HepG2 (cell line): ENCODE results near the gene ERV3-1. TPM values are rescaled to one million over a fixed set of nuclear protein-coding genes. Genes with fewer than 3 reads are reported as not detected.
"Not testable (repeated sequence)": the region's sequence is repeated elsewhere in the genome, so short reads cannot be mapped to it uniquely, and the experiment has no call there.

Experiments used
- ATAC-seq: fragments of 200-7000 bp; cut with Tn5 transposase; 3 replicates; pipeline ENCODE4 v1.9.1; 2020; ENCODE audit warnings: mild to moderate bottlenecking, moderate library complexity
- BruUV-seq: library from RNA; stranded (reverse); fragments of 400-500 nt; replicated peaks from 2 replicates; lab custom pipeline; 2021; lab: Mats Ljungman, UMichigan
- CTCF ChIA-PET: fragments of 300-600 bp; formaldehyde crosslinking; extraction: SDS; loops from one replicate; lab custom pipeline; 2021; ENCODE audit warnings: low total read pairs, inconsistent platforms, low intra/inter-chr PET ratio; lab: Yijun Ruan, JAX
- POLR2A ChIA-PET: fragments of 350-600 bp; sonication (Branson Sonifier 250); formaldehyde crosslinking; loops from one replicate; lab custom pipeline; 2020; ENCODE audit warnings: antibody characterized with exemption, inconsistent platforms; lab: Yijun Ruan, JAX
- DNase-seq: peaks from one replicate; pipeline ENCODE4 v3.0.0-alpha.2; 2015; ENCODE audit warnings: low spot score
- FAIRE-seq: peaks from 3 replicates; lab custom pipeline; 2011; peaks lifted over from hg19 to GRCh38; lab: Jason Lieb, UNC
- H2AFZ ChIP-seq: one replicate; pipeline ENCODE4 v1.6.1; 2011; ENCODE audit warnings: low read length, inconsistent platforms
- H3K27ac ChIP-seq: fragments of 300-600 bp; 3 replicates; pipeline ENCODE4 v1.8.0; 2011; ENCODE audit warnings: mixed run types, mild to moderate bottlenecking, mixed read lengths, low read length, inconsistent platforms; ENCODE audit not compliant: insufficient read depth; ENCODE audit errors: extremely low read length
- H3K27me3 ChIP-seq, 2 experiments: fragments of 200-600 bp in 1 of 2; 2 replicates in 1 of 2; 3 replicates in 1 of 2; pipeline versions ENCODE4 v1.6.0 to v1.8.0; 2011; ENCODE audit warnings: low read length in 2 of 2, mild to moderate bottlenecking in 2 of 2, moderate library complexity in 2 of 2, inconsistent platforms in 1 of 2; ENCODE audit not compliant: insufficient read depth in 2 of 2, control insufficient read depth in 1 of 2
- H3K36me3 ChIP-seq, 2 experiments: fragments of 200-600 bp in 1 of 2; replicated peaks in 1 of 2; 2 replicates in 1 of 2; 3 replicates in 1 of 2; pipeline versions ENCODE4 v1.5.1 to v1.8.0; 2011; ENCODE audit warnings: low read length in 2 of 2, inconsistent platforms in 1 of 2; ENCODE audit not compliant: insufficient read depth in 2 of 2, control insufficient read depth in 1 of 2
- H3K4me1 ChIP-seq: 2 replicates; pipeline ENCODE4 v1.5.1; 2012; ENCODE audit warnings: low read length, inconsistent platforms; ENCODE audit not compliant: insufficient read depth
- H3K4me2 ChIP-seq: 2 replicates; pipeline ENCODE4 v1.6.0; 2011; ENCODE audit warnings: low read depth, low read length, inconsistent platforms
- H3K4me3 ChIP-seq, 3 experiments: fragments of 200-600 bp in 1 of 3; sonication (generic), shearing (Covaris generic) in 1 of 3; replicated peaks in 1 of 3; 2 replicates each; pipeline ENCODE4 v1.5.1; 2011 to 2016; ENCODE audit warnings: low read length in 3 of 3, inconsistent platforms in 2 of 3, low read depth in 2 of 3, mild to moderate bottlenecking in 2 of 3, control low read depth in 1 of 3, mixed read lengths in 1 of 3; ENCODE audit not compliant: insufficient read depth in 1 of 3
- H3K79me2 ChIP-seq: one replicate; pipeline ENCODE4 v1.6.1; 2011; ENCODE audit warnings: low read length, inconsistent platforms; ENCODE audit not compliant: insufficient read depth
- H3K9ac ChIP-seq: 2 replicates; pipeline ENCODE4 v1.6.0; 2011; ENCODE audit warnings: mild to moderate bottlenecking, low read depth, low read length, inconsistent platforms; ENCODE audit not compliant: insufficient read depth
- H3K9me3 ChIP-seq: 2 replicates; pipeline ENCODE4 v1.5.1; 2012; ENCODE audit warnings: mild to moderate bottlenecking, low read length
- H4K20me1 ChIP-seq: 2 replicates; pipeline ENCODE4 v1.6.0; 2011; ENCODE audit warnings: inconsistent platforms, mild to moderate bottlenecking, low read length, moderate library complexity; ENCODE audit not compliant: insufficient read depth
- BCL6 ChIP-seq: IDR thresholded peaks from 2 replicates; pipeline ENCODE4 v1.6.1; 2016; ENCODE audit warnings: missing genetic modification reagents, missing compliant biosample characterization
- FOSL1 ChIP-seq: sonication (generic); formaldehyde crosslinking; IDR thresholded peaks from 2 replicates; pipeline ENCODE4 v1.9.0; 2021; ENCODE audit warnings: missing genetic modification reagents, borderline replicate concordance
- FOSL2 ChIP-seq: sonication (generic); formaldehyde crosslinking; IDR thresholded peaks from 2 replicates; pipeline ENCODE4 v1.4.0; 2020; ENCODE audit warnings: missing genetic modification reagents
- FOXP1 ChIP-seq, 2 experiments: fragments of 450-650 bp in 1 of 2; IDR thresholded peaks; 2 replicates each; pipeline ENCODE4 v1.6.1; 2017 to 2018; ENCODE audit warnings: antibody characterized with exemption in 1 of 2
- GATAD2A ChIP-seq: IDR thresholded peaks from 2 replicates; pipeline ENCODE4 v1.6.1; 2016
- HDAC2 ChIP-seq: sonication (generic); formaldehyde crosslinking; IDR thresholded peaks from 2 replicates; pipeline ENCODE4 v1.4.0; 2020; ENCODE audit warnings: missing genetic modification reagents
- HNF4A ChIP-seq: sonication (generic); formaldehyde crosslinking; IDR thresholded peaks from 2 replicates; pipeline ENCODE4 v1.4.0; 2020; ENCODE audit warnings: missing genetic modification reagents
- MAFK ChIP-seq, 2 experiments: IDR thresholded peaks in 1 of 2; conservative IDR thresholded peaks in 1 of 2; 2 replicates each; pipeline ENCODE4 v1.6.1; 2011; ENCODE audit warnings: improper control_type of control experiment in 2 of 2, low read length in 2 of 2
- MIXL1 ChIP-seq: IDR thresholded peaks from 2 replicates; pipeline ENCODE4 v1.6.1; 2016
- NR2F1 ChIP-seq, 2 experiments: fragments of 450-650 bp in 1 of 2; formaldehyde crosslinking in 1 of 2; IDR thresholded peaks; 2 replicates each; pipeline versions ENCODE4 v1.5.0 to v1.6.1; 2016 to 2020; ENCODE audit warnings: mild to moderate bottlenecking in 1 of 2, missing compliant biosample characterization in 1 of 2, missing genetic modification reagents in 1 of 2, moderate library complexity in 1 of 2
- NR2F6 ChIP-seq, 2 experiments: IDR thresholded peaks; 2 replicates each; pipeline ENCODE4 v1.6.1; 2016; ENCODE audit warnings: antibody characterized with exemption in 1 of 2, mild to moderate bottlenecking in 1 of 2
- PPARG ChIP-seq: conservative IDR thresholded peaks from 2 replicates; pipeline ENCODE4 v1.6.1; 2016; ENCODE audit warnings: missing biosample characterization, missing genetic modification reagents
- RARA ChIP-seq: IDR thresholded peaks from 2 replicates; pipeline ENCODE4 v1.6.1; 2016; ENCODE audit warnings: missing genetic modification reagents, missing compliant biosample characterization
- RXRB ChIP-seq: IDR thresholded peaks from 2 replicates; pipeline ENCODE4 v1.6.1; 2016; ENCODE audit warnings: borderline replicate concordance, missing genetic modification reagents, missing compliant biosample characterization
- SAP130 ChIP-seq: IDR thresholded peaks from 2 replicates; pipeline ENCODE4 v1.6.1; 2016; ENCODE audit warnings: low read depth
- SOX5 ChIP-seq: IDR thresholded peaks from 2 replicates; pipeline ENCODE4 v1.6.1; 2016; ENCODE audit warnings: borderline replicate concordance
- SOX6 ChIP-seq, 2 experiments: fragments of 450-650 bp in 1 of 2; sonication (generic) in 1 of 2; formaldehyde crosslinking in 1 of 2; IDR thresholded peaks; 2 replicates each; pipeline versions ENCODE4 v1.4.0 to v1.6.1; 2017 to 2020; ENCODE audit warnings: antibody characterized with exemption in 1 of 2, mild to moderate bottlenecking in 1 of 2, missing genetic modification reagents in 1 of 2
- ZBTB33 ChIP-seq: sonication (generic); formaldehyde crosslinking; IDR thresholded peaks from 2 replicates; pipeline ENCODE4 v1.4.0; 2020; ENCODE audit warnings: missing genetic modification reagents
- WGBS: methylation state at CpG from one replicate; pipeline ENCODE4 v1.1.6; 2017; ENCODE audit warnings: low lambda C conversion rate; 5-methylcytosine and 5-hydroxymethylcytosine counted together
- in situ Hi-C: cut with HindIII; loops from 2 replicates; pipeline ENCODE4 v1.10.0; 2017; ENCODE audit warnings: low pct_unique_long_range_greater_than_20kb; ENCODE audit not compliant: extremely low pct_ligation_motif_present
- intact Hi-C: fragments of 100-400 bp; cut with micrococcal nuclease; formaldehyde crosslinking; loops from one replicate; pipeline ENCODE4 v1.10.0; 2022; ENCODE audit not compliant: unreplicated experiment
- polyA plus RNA-seq, 8 experiments: library from polyadenylated mRNA; depleted of rRNA in 3 of 8; stranded (reverse) in 7 of 8; unstranded in 1 of 8; fragments of >200 nt; fragmentation: Illumina TruSeq in 4 of 8; extraction: Trizol in 4 of 8; gene quantifications; 2 replicates each; pipeline versions ENCODE4 v1.2.1 to v1.2.3, GENCODE V29; 2011 to 2016; ENCODE audit warnings: low read depth in 4 of 8, missing spikeins in 1 of 8, mixed read lengths in 1 of 8; ENCODE audit not compliant: insufficient read depth in 1 of 8
- total RNA-seq, 5 experiments: library from RNA; depleted of rRNA; stranded (reverse); fragments of >200 nt; fragmentation: Illumina TruSeq; extraction: Trizol; gene quantifications; 2 replicates each; pipeline ENCODE4 v1.2.3, GENCODE V29; 2016; ENCODE audit warnings: low read depth in 1 of 5
- TF ChIP-seq, protein P1 (sequence below): IDR thresholded peaks from 2 replicates; pipeline ENCODE4 v1.4.0; 2020; ENCODE audit warnings: mild to moderate bottlenecking, missing genetic modification reagents

ERV3-1 gene
- total and polyA plus RNA-seq, 2 of the 13 experiments (the other 11 are each of a cell fraction or from before 2014, with no cell fraction given) = 20.4 to 86.3 TPM

DNA sequence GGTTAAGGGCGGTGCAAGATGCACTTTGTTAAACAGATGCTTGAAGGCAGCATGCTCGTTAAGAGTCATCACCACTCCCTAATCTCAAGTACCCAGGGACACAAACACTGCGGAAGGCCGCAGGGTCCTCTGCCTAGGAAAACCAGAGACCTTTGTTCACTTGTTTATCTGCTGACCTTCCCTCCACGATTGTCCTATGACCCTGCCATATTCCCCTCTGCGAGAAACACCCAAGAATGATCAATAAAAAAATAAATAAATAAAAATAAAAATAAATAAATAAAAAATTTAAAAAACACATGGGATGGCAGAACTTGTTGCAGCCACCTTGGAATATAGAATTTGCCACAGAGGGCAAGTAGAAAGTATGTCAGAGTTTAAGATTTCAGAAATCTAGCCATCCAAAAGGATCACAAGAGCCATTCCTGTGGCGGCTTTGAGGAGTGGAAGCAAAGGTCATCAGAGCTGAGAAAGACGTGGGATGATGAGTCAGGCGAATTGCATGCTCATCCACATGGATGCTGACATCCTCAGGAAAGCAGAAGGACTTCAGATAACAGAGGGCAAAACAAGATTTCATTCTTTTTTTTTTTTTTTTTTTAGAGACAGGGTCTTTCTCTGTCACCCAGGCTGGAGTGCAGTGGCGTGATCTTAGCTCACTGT is 27.8 kb upstream of the ERV3-1 start:
- H3K4me2 ChIP-seq; in situ Hi-C loops; H3K4me3 ChIP-seq; CTCF ChIA-PET; H2AFZ ChIP-seq; H4K20me1 ChIP-seq; H3K27me3 ChIP-seq; H3K36me3 ChIP-seq; H3K9me3 ChIP-seq; BruUV-seq; ATAC-seq; H3K79me2 ChIP-seq; H3K9ac ChIP-seq; intact Hi-C loops; TF ChIP-seq SOX6, FOXP1, NR2F6 (IDR thresholded peaks at IDR 0.05): not testable (repeated sequence)
- POLR2A ChIA-PET = interaction anchor here (0.8 to 1.5 kb wide), 5 partner anchors 13 to 35 kb away, joined by 3 to 7 read pairs (median 4); partner anchors contain the start of gene ERV3-1
- peak; percentile 57 for FAIRE-seq
- Histone ChIP-seq H3K4me1 (peaks cover 27% of the 10 kb centered on the region), H3K27ac (peak overlapping the region; percentile 40)
- peak; percentile 30 for DNase-seq
- 13% methylated on average over 10 of the region's 10 CpGs for WGBS
- TF ChIP-seq SOX6 (CRISPR knock-in tag; IDR thresholded peaks at IDR 0.05) = 0 out of 2 replicates have a peak, but pooled peaks have one; percentile 7
- peak; percentile 16; the same call in 1 of the 2 replicates for TF ChIP-seq HDAC2 (CRISPR knock-in tag)
- 0 out of 2 replicates have a peak, but pooled peaks have one; percentile 5 for TF ChIP-seq HNF4A
- TF ChIP-seq NR2F1 (CRISPR knock-in tag; IDR thresholded peaks at IDR 0.05) = peak in 1 of 2 experiments; percentile 50; a peak in 2 of 4 replicates
- TF ChIP-seq BCL6 = peak; percentile 81
- TF ChIP-seq MIXL1 (CRISPR knock-in tag) = 0 out of 2 replicates have a peak, but pooled peaks have one; percentile 12
- TF ChIP-seq, protein P1, sequence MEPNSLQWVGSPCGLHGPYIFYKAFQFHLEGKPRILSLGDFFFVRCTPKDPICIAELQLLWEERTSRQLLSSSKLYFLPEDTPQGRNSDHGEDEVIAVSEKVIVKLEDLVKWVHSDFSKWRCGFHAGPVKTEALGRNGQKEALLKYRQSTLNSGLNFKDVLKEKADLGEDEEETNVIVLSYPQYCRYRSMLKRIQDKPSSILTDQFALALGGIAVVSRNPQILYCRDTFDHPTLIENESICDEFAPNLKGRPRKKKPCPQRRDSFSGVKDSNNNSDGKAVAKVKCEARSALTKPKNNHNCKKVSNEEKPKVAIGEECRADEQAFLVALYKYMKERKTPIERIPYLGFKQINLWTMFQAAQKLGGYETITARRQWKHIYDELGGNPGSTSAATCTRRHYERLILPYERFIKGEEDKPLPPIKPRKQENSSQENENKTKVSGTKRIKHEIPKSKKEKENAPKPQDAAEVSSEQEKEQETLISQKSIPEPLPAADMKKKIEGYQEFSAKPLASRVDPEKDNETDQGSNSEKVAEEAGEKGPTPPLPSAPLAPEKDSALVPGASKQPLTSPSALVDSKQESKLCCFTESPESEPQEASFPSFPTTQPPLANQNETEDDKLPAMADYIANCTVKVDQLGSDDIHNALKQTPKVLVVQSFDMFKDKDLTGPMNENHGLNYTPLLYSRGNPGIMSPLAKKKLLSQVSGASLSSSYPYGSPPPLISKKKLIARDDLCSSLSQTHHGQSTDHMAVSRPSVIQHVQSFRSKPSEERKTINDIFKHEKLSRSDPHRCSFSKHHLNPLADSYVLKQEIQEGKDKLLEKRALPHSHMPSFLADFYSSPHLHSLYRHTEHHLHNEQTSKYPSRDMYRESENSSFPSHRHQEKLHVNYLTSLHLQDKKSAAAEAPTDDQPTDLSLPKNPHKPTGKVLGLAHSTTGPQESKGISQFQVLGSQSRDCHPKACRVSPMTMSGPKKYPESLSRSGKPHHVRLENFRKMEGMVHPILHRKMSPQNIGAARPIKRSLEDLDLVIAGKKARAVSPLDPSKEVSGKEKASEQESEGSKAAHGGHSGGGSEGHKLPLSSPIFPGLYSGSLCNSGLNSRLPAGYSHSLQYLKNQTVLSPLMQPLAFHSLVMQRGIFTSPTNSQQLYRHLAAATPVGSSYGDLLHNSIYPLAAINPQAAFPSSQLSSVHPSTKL = peak; percentile 34; the same call in 1 of the 2 replicates
- 0 out of 2 replicates have a peak, but pooled peaks have one; percentile 30 for TF ChIP-seq GATAD2A (CRISPR knock-in tag)
- TF ChIP-seq FOXP1 (CRISPR knock-in tag; IDR thresholded peaks at IDR 0.05) = peak; percentile 52; the same call in 1 of the 2 replicates
- peak; percentile 55; the same call in 1 of the 2 replicates for TF ChIP-seq PPARG (CRISPR knock-in tag)
- TF ChIP-seq FOSL2 (CRISPR knock-in tag) = peak; percentile 87
- TF ChIP-seq SAP130 (CRISPR knock-in tag) = 0 out of 2 replicates have a peak, but pooled peaks have one; percentile 28
- TF ChIP-seq RXRB (CRISPR knock-in tag) = 0 out of 2 replicates have a peak, but pooled peaks have one; percentile 5
- TF ChIP-seq FOSL1 (CRISPR knock-in tag) = peak; percentile 37; the same call in 1 of the 2 replicates
- peak; percentile 23; the same call in 1 of the 2 replicates for TF ChIP-seq NR2F6 (CRISPR knock-in tag; IDR thresholded peaks at IDR 0.05)
- TF ChIP-seq MAFK (conservative IDR thresholded peaks at IDR 0.05 in 1 of 2, IDR thresholded peaks at IDR 0.05 in 1 of 2; ENCODE audit: low read length in 2 of 2) = peak in 1 of 2 experiments; percentile 54; a peak in 1 of 4 replicates
- 0 out of 2 replicates have a peak, but pooled peaks have one; percentile 7 for TF ChIP-seq SOX5 (CRISPR knock-in tag)
- peak; percentile 55; the same call in 1 of the 2 replicates for TF ChIP-seq RARA
- TF ChIP-seq ZBTB33 = 0 out of 2 replicates have a peak, but pooled peaks have one; percentile 30
